DLD1 (cell line): Measurements from ENCODE around the gene PLEKHM3.

ENCODE experiments used
- in situ Hi-C: cut with HindIII; loops from 2 replicates; pipeline ENCODE4 v1.10.0; 2017; ENCODE audit warnings: low sequenced_read_pairs

PLEKHM3 gene

DNA sequence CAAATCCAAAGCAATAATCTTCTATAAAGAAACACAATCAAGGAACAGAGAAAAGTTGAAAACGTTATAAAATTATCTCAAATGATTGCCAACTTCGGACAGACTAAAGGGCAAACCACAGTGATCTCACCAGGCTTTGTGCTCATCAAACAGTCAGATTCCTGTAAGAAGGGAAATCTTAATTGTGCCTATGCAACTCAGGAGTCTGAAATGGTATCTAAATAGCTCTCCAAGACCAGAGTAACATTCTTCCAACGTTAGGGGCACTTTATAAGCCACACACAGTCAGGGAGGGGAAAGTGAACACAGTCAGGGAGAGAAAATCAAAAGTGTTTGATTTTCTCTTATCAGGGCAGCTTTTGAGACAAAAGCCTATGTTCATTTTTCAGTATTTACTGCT is 29.4 kb downstream of the PLEKHM3 start:
- in situ Hi-C loops, result no loop called here

DNA sequence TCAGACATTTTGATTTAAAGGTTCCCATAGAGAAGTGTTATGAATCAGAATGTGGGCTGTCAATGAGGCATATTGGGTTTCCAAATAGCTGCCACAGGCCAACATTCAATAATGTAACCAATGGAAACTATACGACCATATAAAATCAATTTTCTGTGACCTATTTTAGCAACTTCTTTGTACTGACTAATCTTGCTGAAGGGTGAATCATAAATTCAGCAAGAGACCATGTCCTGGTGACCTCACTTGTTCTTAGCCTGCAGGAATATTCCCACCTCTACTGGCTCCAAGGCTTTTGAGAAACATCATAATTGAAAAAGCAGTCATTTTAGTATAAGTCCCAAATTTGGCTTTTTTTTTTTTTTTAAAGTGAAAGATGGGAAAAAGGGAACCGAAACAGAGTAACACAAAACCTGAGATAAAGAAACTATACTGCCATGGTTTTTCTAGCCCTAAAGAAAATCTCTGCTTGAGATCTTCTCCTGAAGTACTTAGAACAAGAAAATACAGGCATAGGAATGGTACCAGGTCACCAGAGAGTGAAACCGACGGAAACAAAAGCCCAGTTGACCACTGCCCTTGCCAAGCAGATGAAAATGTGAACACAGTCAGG is 32.1 kb downstream of the PLEKHM3 start:
- in situ Hi-C loops, result no loop called here

DNA sequence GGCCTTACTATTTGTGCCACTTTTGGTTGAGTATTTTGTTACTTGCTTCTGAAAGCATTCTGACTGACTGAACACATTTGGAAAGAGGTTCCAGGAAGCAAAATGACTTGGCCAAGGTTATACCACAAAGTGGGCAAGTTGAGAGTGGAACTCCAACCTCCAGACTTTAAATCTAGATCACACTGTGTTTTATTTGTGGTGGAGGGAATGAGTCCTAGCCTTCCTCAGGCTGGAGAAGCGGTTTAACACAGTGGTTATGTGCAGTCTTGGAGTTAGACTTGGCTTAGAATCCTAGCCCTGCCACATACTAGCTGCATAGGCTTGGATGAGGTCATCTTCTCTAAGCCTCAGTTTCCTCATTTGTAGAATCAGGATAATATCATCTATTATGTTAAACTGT is 33.4 kb downstream of the PLEKHM3 start:
- in situ Hi-C loops, result no loop called here

DNA sequence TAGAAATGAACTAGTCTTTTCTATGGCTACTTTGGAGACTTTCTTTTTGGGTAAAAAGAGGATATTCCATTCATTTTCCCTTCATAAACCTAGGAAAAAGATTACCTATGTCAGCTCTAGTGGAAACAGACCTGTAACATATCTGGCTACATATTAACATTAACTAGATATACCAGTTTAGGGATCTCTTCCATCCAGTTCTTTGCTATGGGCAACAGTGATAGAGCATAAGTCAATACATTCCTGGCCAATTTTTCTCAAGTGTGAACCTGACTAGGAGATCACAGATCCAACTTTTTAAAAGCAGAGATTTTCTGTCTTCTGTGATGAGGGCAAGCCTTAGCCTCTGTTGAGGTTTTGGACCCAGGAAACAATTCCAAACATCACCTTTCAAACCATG is 34.5 kb downstream of the PLEKHM3 start:
- in situ Hi-C loops, result no loop called here

DNA sequence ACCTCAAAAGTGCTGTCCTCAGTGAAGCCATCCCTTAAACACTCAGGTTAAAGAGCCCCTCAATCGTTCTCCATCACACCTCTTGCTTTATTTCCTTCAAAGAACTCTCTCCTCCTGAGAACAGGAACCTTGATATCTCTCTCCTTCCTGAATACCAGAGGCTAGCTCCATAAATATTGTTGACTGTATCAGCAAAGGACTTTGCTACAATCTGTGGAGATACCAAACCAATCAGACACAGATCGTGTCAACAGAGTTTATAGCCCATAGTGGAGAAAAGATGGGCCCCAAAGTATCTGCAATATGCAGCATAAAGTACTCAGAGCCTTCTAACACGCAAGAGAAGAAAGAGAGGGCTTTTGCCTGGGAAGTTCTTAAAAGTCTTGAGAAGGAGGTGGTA is 36.4 kb downstream of the PLEKHM3 start:
- in situ Hi-C loops, result no loop called here

DNA sequence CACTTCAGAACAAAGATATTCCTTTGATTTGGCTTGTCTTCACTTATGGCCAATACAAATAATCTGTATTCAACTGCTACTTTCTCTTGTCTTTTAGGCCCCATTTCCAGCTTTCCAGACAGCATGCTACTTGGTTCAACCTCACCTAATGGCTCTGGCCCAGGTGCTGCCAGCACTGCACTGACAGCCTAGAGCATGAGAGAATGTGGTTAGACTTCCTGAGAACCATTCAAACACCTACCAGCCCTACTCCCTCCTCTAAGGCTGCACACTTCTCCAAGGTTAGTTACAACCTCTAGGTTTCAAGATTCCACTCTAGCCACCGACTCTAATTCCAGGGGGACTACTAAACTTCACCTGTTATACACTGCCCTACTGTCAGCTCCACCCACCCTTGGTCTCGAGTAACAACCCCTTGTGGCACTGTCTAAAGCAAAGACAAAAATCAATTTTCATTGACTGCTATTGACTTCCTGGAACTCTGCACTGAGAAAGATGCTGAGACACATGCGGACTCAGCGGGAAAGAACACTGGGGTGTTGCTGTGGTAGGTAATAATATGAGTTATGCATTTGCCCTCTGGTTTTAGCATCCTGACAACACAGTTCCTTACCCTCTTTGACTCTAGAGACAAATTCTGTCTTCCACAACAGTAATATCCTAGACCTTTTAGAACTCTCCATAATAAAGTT is 38.2 kb downstream of the PLEKHM3 start:
- in situ Hi-C loops, result no loop called here

DNA sequence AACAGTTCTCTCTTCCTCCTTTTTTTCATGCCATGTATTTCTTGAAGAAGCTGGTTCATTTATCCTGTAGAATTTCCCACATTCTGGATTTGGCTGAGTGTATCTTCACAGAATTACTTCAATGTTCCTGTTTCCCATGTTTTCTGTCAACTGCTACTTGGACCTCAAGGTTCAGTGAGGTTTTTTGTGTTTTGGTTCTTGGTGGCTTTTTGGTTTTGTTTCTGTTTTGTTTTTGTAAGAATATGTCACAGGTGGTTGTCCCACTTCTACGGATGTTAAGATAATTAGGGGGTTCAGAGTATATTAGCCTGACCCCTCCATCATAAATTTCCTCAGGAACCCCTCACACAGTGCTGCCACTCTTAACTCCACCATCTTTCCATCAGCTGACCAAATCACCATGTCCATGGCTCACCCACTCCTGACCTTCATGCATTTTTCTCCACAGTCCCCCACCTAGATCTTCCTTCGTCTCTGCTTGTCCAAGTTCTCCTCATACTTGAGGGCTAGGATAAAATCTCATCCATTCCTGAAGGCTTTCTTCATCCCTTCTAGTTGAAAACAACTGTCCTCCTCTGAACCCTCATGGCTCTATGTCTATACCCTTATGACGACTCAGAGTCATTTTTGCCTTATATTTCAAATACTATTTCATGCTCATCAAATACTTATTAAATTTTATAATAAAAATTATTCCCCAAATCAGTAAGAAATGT is 40.4 kb downstream of the PLEKHM3 start:
- in situ Hi-C loops, result no loop called here

DNA sequence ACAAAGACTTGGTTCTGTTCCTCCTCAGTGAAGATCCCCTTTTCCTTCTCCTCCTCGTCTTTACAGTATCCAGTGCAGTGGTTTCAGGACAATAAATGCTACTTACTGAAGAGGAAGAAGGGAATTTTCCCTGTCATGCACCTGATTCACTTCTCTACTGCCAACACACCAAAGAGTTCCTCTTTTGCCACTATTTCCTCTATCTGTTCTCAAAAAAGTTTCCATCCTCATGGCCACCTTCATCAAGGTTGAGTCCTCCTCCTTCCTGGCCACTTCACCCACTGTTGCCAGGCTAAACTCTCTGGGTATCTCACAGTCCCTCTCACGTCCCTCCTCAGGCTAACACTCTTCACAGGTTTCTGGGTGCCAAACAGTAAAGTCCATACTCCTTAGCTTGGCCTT is 41.7 kb downstream of the PLEKHM3 start:
- in situ Hi-C loops, result no loop called here

DNA sequence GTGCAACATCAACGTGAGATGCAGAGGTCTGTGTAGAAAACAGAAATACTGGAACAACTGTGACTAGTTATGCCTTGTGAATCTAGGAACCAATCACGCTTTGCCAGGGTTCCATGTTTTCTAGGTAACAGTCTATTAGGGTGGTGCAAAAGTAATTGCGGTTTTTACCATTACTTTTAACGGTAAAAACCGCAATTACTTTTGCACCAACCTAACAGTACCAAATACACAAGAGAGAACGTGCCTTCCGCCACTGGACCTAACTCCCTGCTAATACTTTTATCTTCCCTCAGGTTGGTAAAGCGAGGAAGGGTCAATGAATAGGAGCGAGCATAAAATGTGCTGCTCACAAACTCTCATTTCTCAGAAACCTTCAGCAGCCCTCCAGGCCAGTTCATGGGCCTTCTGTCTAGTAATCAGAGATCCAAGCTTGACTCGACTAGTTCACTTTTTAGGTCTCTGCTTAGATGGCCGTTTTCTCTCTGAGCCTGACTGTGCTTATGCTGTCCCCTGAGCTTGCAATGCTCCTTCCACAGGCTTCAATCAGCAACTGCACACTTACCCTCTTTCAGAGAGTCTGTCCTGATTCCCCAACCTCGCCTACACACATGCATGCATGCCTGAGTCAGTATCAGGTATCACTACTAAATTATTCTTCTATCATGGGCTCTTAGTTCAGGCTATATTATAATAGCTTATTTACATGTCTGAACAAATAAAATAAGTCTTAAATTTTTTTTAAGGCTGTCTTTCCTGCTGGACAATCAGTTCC is 47.0 kb downstream of the PLEKHM3 start:
- in situ Hi-C loops, result no loop called here

DNA sequence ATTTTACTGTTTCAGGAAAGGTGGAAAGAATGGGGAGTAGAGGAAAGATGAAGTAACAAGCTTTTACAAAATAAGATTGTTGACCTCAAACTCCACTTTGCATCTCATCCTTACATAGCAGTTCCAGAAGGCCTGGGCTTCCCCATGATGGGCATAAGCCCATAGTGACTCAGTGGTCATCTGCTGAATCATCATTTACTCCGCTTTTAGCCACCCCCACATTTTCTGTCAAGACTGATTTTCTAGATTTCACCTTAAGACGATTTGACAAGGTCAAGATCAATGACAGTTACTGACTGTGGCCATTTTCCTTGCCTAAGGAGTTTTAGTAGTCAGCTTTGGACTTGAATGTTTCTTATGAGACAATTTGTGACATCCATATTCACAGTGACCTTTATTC is 49.4 kb downstream of the PLEKHM3 start:
- in situ Hi-C loops, result no loop called here

DNA sequence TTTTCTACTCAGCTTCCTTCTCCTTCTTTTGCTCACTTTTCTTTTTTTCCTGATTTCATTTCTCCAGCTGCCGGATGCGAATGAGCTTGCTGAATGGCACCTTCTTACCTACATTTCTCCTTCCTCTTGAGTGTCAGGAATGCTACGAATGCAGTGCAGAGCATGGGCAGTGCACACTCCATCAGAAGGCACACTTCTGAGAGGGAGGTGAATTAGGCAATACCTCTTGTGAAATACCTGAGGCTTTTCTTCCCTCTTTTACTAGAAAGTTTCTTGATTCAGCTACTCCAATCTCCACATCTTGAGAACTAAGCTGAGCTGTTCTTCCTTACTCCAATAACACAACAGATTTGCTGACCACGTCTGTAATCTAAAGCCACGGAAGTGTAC is 51.1 kb downstream of the PLEKHM3 start:
- in situ Hi-C loops, result no loop called here

DNA sequence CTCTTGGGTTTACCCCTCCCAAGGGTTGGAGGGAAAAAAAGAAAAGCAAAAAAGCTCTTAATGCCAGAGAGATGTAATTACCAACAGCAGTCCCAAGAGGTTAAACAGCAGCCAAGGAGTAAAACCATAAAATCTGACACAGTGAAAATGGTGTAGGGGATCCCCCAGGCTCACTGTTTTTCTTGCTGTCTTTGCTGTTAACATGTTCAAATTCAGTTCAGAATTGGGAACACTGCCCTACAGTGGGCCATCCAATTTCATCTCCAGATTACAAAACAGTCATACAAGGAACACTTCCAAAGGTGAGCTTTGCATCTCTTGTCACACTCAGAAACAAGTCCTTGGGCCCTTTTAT is 54.5 kb downstream of the PLEKHM3 start:
- in situ Hi-C loops, result no loop called here

DNA sequence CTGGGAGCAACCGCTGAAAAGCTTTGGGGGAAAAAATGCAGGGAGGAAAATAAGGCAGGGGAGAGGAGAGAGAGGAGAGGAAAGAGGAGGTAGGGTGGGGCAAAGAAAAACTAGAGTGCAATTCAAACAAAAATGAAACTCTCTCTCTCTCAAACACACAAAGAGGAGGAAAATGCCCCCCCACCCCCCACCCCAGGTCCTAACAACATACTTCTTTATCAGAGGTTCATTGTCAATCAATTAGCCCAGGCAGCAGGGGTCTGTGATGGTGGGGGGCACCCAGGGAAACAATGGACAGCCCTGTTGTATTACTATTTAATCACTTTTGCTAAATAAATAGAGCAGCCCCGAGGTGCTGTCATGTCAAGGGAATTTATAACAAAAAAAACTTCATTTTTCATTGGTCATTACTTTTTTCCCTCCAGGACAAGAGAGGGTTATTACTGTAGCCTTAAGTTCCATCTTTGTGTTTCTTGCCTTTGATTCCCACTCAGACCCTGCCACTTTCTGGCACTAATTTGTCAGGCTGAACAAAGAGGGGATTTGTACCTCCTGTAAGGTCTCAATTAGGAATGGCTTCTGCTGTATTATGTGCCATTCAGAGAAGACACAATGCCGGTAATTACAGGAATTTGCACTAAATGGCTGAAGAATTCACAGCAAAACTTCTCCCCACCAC is 55.0 kb downstream of the PLEKHM3 start:
- in situ Hi-C loops, result no loop called here

DNA sequence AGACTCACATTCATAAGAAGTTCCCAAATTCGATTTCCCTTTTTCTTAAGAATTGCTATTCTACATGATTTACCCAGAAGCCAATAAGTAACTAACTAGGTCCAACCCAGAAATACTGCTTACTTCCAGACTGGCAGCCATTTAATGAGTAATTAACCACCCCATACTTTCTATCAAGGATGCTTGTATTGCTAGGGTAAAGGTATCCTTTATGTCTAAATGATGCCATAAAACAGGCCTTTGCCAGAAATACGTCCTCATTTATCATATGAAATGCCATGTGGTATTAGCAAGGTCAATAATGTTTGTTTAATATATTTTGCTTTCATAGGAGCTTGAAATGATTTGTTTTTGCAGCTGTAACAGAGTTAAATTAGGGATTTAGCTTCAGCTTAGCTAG is 56.1 kb downstream of the PLEKHM3 start:
- in situ Hi-C loops, result no loop called here

DNA sequence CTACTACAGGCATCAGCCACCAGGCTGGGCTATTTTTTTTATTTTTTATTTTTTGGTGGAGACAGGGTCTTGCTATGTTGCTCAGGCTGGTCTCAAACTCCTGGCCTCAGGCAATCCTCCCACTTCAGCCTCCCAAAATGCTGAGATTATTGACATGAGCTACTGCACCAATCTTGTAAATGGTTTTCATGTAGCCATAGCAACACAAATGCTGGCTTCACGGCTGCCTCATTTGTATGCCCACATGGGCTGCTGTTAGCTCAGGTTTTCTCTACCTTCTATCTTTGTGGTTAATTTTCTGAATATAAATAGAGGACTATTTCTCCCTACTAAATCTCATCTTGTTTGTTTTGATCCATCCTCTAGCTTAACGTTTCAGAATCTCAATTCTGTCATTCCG is 58.2 kb downstream of the PLEKHM3 start:
- in situ Hi-C loops, result no loop called here

DNA sequence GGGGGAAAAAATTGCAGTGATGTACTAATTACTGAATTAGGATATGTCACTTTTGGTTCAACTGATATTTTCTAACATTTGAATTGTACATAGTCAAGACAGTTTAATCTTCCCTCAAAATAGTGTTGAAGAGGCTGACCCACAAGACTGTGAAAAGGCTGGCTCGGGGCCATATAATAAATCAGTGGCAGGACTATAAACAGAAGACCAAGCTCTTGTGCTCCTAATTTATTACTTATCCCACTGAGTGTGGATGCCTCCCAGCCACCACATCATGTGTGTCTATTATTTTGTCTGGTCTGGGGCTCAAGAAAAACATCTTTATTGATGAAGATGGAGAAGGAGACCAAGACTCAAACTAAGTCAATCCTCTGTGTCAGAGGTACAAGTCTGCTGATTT is 64.4 kb downstream of the PLEKHM3 start:
- in situ Hi-C loops, result no loop called here

DNA sequence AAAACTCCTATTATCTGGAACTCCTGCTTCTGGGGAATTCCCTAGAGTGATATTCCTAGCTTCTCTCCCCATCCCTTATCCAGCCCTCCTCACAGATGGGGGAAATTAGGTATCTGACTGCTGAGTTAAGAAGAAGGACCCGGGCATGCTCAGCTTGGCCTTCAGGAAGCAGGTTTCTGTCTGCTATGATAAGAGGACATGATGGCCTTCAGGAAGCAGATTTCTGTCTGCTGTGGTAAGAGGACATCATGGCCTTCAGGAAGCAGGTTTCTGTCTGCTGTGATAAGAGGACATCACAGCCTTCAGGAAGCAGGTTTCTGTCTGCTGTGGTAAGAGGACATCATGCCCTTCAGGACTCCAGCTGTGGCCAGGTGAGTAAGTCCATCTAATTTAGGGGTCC is 65.2 kb downstream of the PLEKHM3 start:
- in situ Hi-C loops, result no loop called here

DNA sequence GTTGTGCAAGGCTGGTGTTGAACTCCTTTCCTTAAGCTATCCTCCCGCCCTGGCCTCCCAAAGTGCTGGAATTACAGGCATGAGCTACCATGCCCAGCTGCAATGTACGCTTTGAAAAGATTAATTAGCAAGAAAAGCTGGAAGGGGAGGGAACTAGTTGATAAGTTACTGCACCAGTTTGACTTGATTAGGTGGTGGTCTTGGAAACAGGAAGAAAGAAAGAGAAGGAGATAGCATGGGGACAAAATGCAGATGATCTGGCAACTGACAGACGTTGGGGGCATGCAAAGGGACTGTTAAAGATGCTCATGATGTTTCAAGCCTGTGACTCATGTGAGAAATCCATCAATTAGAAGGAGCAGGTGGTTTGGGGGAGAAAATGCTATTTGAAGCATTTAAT is 68.6 kb downstream of the PLEKHM3 start:
- in situ Hi-C loops, result no loop called here

DNA sequence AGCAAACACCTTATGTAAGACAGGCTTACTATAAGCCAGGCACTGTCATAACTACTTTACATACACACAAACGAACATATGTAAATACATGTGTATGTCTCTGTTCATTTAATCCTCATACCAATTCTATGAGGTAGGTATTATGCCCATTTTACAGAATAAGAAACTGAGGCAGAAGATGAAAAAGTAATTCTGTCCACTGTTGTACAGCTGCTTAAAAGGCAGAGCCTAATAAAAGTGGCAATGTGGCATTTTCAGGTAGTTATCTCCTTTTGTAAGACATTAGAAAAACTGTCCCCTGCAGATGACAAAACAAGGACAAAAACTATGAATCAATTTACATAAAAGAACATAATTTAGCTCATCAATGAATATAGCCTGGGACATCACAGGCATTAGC is 69.9 kb downstream of the PLEKHM3 start:
- in situ Hi-C loops, result no loop called here

DNA sequence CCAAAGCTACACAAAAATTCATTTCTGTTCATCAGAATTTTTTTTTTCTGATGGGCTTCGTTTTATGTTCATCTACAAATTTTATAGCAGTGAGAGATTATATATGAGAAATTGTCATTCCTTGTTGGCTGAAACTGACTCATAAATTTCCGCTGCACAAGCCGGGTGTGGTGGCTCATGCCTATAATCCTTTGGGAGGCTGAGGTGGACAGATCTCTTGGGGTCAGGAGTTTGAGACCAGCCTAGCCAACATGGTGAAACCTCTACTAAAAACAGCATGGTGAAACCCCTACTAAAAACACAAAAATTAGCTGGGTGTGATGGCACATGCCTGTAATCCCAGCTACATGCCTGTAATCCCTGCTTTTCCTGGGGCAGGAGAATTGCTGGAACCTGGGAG is 72.0 kb downstream of the PLEKHM3 start:
- in situ Hi-C loops, result no loop called here
